ENCODE measurements around the gene GDPD3. TPM values are rescaled to one million over a fixed set of nuclear protein-coding genes. Genes with fewer than 3 reads are reported as not detected.

GDPD3 gene
- polyA plus RNA-seq, 1 donor (not counting 4 experiments of a cell fraction or from before 2014, with no cell fraction given): 1.1 TPM

DNA sequence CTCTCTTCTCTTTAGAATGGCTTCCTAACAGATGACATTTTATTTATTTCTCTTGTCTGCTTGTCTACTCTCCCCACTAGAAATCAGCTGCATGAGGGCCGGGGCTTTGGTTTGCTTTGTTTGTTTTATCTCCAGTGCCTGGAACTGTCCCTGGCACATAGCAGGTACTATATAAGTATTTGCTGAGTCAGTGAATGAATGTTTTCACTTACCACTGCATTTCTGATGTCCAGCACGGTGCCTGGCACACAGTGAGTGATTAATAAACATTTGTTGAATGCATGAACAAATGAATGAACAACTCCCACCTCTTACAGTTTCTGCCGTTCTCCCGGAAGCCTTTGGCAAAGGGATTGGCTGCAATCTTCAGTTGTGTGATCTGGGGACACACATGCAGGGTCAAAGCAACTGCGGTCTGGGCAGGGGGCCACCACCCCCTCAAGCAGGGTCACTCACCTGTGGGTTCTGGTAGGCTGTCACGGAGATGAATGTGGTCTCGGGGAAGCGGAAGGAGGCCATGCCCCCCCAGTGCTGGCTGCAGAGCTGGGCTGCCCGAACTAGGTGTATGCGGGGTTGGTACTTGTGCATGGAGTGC is 25.0 kb downstream of the GDPD3 start:
- Histone ChIP-seq H3K79me2 (ENCODE audit: control insufficient read depth, insufficient read depth, low read length) (peaks cover under 1% of the 10 kb centered on the region), H3K9me3 (ENCODE audit: control insufficient read depth, low read depth, low read length) (no peaks in the 10 kb centered on the region), H3K36me3 (ENCODE audit: control insufficient read depth in 2 of 2, extremely low read depth in 1 of 2, insufficient read depth in 2 of 2, low read length in 2 of 2) (peaks cover 14 to 18% of the 10 kb centered on the region in 2 experiments), H3K9me1 (ENCODE audit: control insufficient read depth, extremely low read depth, insufficient read depth, low read length) (no peaks in the 10 kb centered on the region), H3K9ac (ENCODE audit: control insufficient read depth, extremely low read depth, insufficient read depth, low read length) (no peak overlapping the region), H3K4me2 (ENCODE audit: control insufficient read depth, extremely low read depth, insufficient read depth, low read depth, low read length) (no peak overlapping the region), H3K27me3 (ENCODE audit: control insufficient read depth, extremely low read depth, insufficient read depth, low read length) (no peaks in the 10 kb centered on the region), H3K4me3 (ENCODE audit: control insufficient read depth in 2 of 3, extremely low read depth in 1 of 3, insufficient read depth in 2 of 3, low read depth in 1 of 3, low read length in 3 of 3) (no peak overlapping the region), H2AFZ (ENCODE audit: control insufficient read depth, low read length) (no peak overlapping the region), H4K20me1 (ENCODE audit: control insufficient read depth, extremely low read depth, insufficient read depth, low read length) (no peaks in the 10 kb centered on the region), H3K4me1 (ENCODE audit: control insufficient read depth, extremely low read depth, insufficient read depth, low read length) (peaks cover 39% of the 10 kb centered on the region), H3K27ac (ENCODE audit: control insufficient read depth, insufficient read depth, low read length) (no peak overlapping the region)
- DNase-seq (ENCODE audit: low read depth, low spot score): no peak
- FAIRE-seq: peak; percentile 17
- TF ChIP-seq, protein P1, sequence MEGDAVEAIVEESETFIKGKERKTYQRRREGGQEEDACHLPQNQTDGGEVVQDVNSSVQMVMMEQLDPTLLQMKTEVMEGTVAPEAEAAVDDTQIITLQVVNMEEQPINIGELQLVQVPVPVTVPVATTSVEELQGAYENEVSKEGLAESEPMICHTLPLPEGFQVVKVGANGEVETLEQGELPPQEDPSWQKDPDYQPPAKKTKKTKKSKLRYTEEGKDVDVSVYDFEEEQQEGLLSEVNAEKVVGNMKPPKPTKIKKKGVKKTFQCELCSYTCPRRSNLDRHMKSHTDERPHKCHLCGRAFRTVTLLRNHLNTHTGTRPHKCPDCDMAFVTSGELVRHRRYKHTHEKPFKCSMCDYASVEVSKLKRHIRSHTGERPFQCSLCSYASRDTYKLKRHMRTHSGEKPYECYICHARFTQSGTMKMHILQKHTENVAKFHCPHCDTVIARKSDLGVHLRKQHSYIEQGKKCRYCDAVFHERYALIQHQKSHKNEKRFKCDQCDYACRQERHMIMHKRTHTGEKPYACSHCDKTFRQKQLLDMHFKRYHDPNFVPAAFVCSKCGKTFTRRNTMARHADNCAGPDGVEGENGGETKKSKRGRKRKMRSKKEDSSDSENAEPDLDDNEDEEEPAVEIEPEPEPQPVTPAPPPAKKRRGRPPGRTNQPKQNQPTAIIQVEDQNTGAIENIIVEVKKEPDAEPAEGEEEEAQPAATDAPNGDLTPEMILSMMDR (optimal IDR thresholded peaks at IDR 0.05 in 1 of 3, IDR thresholded peaks at IDR 0.05 in 1 of 3, conservative IDR thresholded peaks at IDR 0.05 in 1 of 3; ENCODE audit: extremely low read depth in 1 of 3, insufficient read depth in 2 of 3, low read length in 3 of 3): no peak
- no peak for TF ChIP-seq EZH2 (IDR thresholded peaks at IDR 0.05; ENCODE audit: low read length)
- dilution Hi-C loops (cut with MboI; ENCODE audit: extremely low pct_ligation_motif_present, low sequenced_read_pairs): no loop called here

DNA sequence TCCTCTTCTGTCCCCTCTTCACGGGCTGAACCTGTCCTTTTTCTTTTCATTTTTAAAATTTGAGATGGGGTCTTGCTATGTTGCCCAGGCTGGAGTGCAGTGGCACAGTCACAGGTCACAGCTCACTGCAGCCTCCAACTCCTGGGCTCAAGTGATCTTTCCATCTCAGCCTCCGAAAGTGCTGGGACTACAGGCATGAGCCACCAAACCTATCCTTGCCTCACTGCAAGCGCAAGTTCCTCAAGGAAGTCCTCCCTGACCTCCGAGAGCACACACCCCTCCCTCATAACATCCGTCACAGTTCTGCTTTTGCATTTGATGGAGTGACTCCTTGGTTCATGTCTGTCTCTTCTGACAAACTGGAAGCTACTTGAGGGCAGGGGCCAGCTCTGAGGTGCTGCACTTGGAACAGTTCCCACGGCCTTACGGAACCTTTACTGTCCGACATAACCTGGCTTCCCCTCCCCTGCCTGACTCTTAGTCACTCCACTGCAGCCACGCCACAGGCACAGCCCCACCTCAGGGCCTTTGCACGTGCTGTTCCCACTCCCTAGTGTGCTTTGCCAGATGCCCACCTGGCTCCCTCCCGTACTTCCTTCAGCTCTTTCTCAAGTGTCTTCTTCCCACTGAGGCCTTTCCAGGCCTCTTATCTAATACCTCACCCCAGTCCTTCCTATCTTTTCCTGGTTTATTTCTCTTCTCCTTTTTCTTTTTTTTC is 26.0 kb downstream of the GDPD3 start:
- no peak for FAIRE-seq
- no peaks in the 10 kb centered on the region for H3K27me3 ChIP-seq (ENCODE audit: control insufficient read depth, extremely low read depth, insufficient read depth, low read length)
- no peak overlapping the region for H3K4me2 ChIP-seq (ENCODE audit: control insufficient read depth, extremely low read depth, insufficient read depth, low read depth, low read length)
- no peaks in the 10 kb centered on the region for H3K9me1 ChIP-seq (ENCODE audit: control insufficient read depth, extremely low read depth, insufficient read depth, low read length)
- peaks cover 35% of the 10 kb centered on the region for H3K4me1 ChIP-seq (ENCODE audit: control insufficient read depth, extremely low read depth, insufficient read depth, low read length)
- no peak for TF ChIP-seq EZH2 (IDR thresholded peaks at IDR 0.05; ENCODE audit: low read length)
- TF ChIP-seq, protein P1 (optimal IDR thresholded peaks at IDR 0.05 in 1 of 3, IDR thresholded peaks at IDR 0.05 in 1 of 3, conservative IDR thresholded peaks at IDR 0.05 in 1 of 3; ENCODE audit: extremely low read depth in 1 of 3, insufficient read depth in 2 of 3, low read length in 3 of 3): no peak
- no peaks in the 10 kb centered on the region for H4K20me1 ChIP-seq (ENCODE audit: control insufficient read depth, extremely low read depth, insufficient read depth, low read length)
- H3K9me3 ChIP-seq (ENCODE audit: control insufficient read depth, low read depth, low read length): no peaks in the 10 kb centered on the region
- peaks cover 22 to 24% of the 10 kb centered on the region in 2 experiments for H3K36me3 ChIP-seq (ENCODE audit: control insufficient read depth in 2 of 2, extremely low read depth in 1 of 2, insufficient read depth in 2 of 2, low read length in 2 of 2)
- H3K79me2 ChIP-seq (ENCODE audit: control insufficient read depth, insufficient read depth, low read length): peaks cover 3% of the 10 kb centered on the region
- H2AFZ ChIP-seq (ENCODE audit: control insufficient read depth, low read length): no peak overlapping the region
- no peak overlapping the region for H3K4me3 ChIP-seq (ENCODE audit: control insufficient read depth in 2 of 3, extremely low read depth in 1 of 3, insufficient read depth in 2 of 3, low read depth in 1 of 3, low read length in 3 of 3)
- dilution Hi-C loops (cut with MboI; ENCODE audit: extremely low pct_ligation_motif_present, low sequenced_read_pairs): no loop called here
- DNase-seq (ENCODE audit: low read depth, low spot score): no peak
- no peak overlapping the region for H3K27ac ChIP-seq (ENCODE audit: control insufficient read depth, insufficient read depth, low read length)
- H3K9ac ChIP-seq (ENCODE audit: control insufficient read depth, extremely low read depth, insufficient read depth, low read length): no peak overlapping the region

Measured in keratinocyte (primary cell).